Measurements from ENCODE around the gene TRIM7.
"Not testable (repeated sequence)": the region's sequence is repeated elsewhere in the genome, so short reads cannot be mapped to it uniquely, and the experiment has no call there.

Gene TRIM7

DNA sequence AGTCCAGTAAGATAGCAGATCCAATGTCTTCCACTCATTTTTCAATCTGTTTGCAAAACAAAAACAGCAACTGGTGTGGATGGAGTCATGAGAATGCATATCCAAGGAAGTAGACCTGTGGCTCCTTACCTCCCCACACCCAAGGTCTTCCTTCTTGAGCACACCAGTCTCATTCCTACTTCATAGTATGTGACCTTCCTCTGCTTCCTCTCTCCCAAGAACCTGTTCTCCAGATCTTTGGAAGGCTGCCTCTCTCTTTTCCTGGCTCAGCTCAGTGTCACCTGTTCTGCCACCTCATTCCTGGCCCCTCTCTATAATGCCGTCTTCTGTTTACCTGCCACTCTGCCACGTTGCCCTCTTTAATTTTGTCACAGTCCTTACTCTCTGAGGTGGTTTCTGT, 7.9 kb upstream of the TRIM7 start:
- no peak for DNase-seq (ENCODE audit: low read depth in 2 of 2)

DNA sequence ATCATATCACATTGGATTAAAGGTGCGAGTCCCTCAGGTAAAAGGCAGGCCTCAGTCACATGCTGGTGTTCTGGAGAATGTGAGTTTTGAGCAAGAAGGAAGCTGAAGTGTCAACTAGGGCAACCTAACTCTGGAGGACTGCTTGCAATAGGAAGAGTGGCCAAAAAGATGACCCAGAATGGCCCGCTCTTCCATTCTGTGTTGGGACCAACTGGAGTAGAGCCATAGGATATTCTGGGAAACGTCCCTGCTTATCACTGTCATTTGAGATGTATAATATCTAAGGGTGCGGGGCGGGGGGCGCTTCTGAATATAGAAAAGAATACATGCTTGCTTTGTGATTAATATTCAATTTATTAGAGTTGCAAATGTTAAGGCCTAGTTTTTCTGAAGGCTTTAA, 7.1 kb upstream of the TRIM7 start:
- no peak for DNase-seq (ENCODE audit: low read depth in 2 of 2)

DNA sequence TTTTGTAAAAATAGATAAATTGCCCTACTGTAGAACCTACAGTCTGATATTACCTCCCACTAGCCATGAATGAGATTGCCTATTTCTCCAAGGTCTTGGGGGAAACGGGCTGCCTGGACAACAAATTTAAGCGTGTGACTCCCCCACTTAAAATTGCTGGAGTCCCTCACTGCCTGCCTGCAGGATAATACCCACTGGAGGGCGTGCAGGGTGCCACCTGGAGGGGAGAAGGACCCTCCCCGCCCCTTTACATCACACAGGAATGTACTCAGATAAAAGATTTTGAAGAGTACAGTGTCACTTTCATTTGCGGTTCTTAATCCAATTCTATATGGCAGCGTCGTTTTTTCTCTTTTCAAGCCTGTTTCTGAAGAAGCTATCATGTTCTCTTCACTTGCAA, 6.2 kb upstream of the TRIM7 start:
- DNase-seq (ENCODE audit: low read depth in 2 of 2): no peak

DNA sequence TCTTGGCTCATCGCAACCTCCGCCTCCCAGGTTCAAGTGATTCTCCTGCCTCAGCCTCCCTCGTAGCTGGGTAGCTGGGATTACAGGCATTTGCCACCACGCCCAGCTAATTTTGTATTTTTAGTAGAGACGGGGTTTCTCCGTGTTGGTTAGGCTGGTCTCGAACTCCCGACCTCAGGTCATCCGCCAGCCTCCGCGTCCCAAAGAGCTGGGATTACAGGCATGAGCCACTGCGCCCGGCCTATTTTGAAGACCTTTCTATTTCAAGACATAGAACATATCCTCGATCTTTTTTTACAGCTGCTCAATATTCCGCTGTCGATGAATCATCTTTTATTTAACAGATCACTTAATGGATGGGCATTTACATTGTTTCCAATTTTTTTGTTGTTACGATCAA, 5.7 kb upstream of the TRIM7 start:
- DNase-seq (ENCODE audit: low read depth in 2 of 2): not testable (repeated sequence)

DNA sequence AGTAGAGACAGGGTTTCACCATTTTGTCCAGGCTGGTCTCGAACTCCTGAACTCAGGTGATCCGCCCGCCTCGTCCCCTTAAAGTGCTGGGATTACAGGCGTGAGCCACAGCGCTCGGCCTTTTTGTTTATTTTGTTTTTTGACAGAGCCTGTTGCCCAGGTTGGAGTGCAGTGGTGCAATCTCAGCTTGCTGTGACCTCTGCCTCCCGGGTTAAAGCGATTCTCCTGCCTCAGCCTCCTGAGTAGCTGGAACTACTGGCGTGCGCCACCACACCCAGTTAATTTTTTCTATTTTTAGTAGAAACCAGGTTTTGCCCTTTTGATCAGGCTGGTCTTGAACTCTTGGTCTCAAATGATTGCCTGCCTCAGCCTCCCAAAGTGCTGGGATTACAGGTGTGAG, 5.2 kb upstream of the TRIM7 start:
- DNase-seq (ENCODE audit: low read depth in 2 of 2): not testable (repeated sequence)

DNA sequence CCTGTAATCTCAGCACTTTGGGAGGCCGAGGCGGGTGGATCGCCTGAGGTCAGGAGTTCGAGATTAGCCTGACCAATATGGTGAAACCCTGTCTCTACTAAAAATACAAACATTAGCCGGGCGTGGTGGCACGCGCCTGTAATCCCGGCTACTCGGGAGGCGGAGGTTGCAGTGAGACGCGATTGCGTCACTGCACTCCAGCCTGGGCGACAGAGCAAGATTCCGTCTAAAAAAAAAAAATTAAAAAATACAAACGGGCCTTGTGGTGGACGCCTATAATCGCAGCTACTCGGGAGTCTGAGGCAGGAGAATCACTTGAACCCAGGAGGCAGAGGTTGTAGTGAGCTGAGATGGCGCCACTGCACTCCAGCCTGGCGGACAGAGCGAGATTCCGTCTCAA, 4.0 kb upstream of the TRIM7 start:
- not testable (repeated sequence) for DNase-seq (ENCODE audit: low read depth in 2 of 2)

DNA sequence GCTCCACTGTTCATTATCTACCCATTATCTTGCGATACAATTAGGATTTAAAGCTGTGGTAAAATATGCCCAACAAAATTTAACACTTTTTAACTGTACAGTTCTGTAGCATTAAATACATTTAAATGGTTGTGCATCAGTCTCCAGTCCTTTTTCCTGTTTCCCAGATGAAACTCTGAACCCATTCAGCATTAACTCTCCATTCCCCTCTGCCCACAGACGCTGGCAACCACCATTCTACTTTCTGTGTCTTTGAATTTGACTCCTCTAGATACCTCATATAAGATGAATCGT, 2.9 kb upstream of the TRIM7 start:
- no peak for DNase-seq (ENCODE audit: low read depth in 2 of 2)

DNA sequence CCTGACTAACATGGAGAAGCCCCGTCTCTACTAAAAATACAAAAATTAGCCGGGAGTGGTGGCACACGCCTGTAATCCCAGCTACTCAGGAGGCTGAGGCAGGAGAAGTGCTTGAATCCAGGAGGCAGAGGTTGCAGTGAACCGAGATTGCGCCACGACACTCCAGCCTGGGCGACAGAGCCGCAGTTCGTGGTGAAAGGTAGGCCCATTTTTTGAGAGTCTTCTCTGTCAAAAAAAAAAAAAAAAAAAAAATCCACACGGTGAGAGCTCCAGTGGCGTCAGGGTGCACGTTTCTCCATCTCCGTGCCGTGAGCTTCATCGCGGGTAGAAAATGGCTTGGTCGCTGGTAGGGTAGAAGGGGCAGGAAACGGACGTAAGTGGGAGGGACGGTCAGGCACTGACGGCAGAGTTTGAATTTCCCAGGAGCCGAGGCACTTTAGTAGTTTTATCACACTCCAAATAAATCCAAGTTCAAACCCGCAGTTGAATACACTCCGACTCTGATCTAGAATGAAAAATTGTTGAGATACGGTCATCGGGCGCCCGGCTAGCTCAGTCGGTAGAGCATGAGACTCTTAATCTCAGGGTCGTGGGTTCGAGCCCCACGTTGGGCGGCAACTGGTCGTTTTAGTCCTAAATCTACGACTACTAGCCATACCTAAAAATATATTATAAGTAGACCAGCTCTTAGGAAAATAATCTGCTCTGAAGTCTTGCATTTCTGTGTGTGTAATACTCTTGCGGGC, 2.4 kb upstream of the TRIM7 start:
- DNase-seq (ENCODE audit: low read depth in 2 of 2): no peak

DNA sequence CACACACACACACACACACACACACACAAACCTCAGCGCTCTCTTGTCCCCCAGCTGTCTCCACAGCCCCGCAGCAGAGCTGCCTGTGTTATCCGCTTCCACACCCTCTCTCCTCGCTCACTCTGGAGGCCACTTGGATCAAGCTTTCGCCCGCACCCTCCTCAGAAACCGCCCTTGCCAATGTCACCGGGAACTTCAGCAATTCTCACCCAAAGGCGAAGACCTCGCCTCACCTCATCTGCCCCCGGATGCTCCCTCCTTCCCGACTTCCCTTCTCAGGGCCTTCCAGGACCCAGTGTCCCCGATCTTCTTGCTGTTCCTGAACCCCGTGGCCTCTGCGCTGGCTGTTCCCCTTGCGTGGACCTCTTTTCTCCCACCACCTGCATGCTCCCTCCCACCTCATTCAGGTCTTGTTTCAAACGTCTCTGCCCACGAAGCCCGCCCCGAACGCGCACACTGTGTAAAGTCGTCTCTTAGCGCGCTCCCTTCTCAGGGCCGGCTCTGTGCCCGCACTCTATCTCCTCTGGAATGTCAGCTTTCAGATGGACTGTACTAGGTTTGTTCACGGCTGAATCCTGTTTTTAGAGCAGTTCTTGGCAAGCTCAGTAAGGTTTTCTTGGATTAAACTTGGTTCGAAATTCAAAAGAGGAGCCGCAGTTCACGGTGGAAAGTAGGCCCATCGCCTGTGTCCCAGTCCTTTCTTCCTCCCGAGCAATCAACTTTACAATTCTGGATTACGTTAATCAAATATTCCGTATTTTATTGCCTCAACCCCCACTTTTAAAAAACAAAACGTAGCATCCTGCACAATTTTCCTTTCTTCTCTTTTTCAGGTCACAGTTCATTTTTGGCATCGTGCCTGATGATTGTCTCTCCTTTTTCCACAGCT, 1.0 kb upstream of the TRIM7 start:
- DNase-seq (ENCODE audit: low read depth in 2 of 2): no peak

DNA sequence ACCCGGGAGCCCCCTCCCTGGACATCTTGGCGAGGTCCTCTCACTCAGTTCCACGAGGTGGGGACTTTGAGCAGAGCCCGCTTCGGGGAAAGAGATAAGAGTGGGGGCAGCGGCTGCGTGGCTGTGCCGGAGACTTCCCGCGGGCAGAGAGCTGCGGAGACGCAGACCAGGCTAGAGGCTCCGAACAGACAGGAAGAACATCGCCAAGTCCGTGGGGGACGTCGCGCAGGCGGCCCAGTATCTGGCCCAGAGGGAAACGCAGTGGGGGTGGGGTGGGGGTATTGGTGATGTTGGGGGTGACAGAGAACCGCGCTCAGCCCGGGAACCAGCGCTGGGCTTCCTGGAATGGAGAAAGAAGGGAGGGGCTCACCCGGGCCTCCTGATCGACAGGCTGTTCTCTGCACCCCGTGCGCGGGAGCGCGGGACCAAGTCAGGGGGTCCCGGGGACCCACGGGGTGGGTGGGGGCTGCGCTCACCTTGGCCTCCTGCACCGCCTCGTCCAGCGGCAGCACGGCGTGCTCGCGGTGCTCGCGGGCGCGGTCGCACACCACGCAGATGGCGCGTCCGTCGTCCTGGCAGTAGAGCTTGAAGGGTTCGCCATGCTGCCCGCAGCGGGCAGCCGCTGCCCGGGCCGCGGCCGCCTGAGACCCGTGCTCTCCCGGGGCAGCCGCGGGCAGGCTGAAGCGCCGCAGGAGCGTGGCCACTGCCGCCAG, 727 bp downstream of the TRIM7 start:
- DNase-seq (ENCODE audit: low read depth in 2 of 2): no peak

DNA sequence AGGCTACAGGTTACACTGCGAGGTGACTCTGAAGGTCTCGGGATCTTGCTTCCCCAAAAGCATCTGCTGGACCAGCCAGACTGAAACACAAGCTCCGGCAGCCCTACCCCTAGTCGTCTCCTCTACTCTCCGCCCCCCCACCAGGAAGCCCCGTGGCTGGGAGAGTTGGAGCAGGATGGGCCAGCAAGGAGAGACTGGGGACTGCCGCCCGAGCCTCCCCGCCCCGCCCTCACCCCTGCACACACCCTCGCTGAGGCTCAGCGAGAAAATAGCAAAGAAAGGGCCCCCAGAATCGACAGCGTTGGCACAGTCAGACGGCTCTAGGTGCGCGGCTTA, 1.3 kb downstream of the TRIM7 start:
- DNase-seq (ENCODE audit: low read depth in 2 of 2): no peak

DNA sequence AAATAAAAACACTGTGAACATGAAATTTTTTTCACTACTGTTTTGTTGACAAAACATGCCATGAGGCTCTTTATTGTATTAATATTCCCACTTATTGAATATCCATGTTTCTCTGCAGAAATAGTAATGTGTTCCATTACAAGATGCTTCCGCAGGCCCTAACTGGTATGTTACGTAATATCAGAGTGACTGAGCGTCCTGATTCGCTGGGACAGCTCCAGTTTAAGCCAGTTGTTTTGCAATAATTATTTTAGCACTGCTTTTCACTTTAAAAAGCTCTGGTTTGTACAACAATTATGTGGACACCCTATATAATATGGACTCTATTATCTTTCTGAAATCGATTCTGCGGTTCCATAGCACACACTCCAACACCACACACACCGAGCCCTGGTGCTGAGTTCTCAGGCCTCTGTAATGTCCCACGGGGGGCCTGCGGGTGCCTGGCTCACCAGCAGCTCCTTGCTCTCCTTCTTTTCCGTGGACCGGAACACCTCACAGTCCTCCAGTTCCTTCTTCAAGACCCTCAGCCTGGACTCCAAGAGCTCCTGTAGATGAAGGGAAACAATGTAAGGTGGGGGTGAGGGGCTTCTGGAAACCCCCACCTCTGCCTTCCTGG, 1.8 kb downstream of the TRIM7 start:
- no peak for DNase-seq (ENCODE audit: low read depth in 2 of 2)

DNA sequence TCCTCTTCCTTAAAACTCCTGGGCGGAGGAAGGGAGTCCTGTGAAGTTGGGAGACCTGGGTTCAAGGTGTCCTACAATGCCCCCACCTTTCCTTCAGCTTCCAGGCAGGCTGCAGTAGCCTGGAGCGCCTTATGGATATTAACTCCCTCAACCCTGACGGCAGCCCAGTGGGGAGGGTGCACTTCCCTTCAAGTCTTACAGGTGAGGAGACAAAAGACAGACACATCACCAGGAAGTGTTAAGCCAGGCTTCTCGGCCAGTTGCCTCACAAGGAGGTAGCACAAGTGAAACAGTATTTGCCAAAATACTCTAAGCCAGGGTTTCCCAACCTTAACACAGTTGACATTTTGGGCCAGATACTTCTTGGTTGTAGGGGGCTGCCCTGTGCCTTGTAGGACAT, 4.2 kb downstream of the TRIM7 start:
- no peak for DNase-seq (ENCODE audit: low read depth in 2 of 2)

DNA sequence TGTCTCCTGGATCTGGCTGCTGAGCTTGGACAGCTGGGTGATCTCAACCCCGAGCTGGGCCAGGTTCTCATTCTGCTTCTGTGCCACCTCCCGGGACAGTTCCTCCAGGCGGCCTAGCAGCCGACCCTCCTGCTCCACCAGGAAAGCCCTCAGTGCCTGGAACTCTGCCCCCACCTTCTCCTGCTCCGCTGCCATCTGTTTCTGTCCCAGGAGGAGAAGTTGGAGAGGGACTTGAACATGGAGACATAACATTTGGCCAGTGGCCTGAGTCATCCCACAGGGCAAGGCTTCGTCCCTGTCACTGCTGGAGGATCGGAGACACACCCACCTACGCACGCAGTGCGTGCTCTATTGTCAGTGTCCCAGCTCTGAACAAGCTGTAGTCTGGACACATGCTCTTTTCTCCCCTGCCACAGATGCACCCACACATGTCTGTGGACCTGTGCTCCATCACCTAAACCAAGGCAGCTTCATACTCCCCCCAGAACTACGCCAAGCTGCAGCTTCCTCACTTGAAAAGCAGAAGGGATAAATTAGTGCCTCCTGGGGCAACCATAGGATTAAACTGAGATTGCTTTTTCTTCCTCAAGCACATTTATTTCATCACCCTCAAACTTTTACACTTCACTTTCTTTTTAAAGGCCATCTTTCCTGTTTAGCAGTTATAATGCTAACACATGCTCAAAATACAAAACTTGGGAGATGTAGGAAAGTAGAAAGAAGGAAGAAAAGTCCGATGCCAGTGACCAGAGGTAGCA, 4.9 kb downstream of the TRIM7 start:
- DNase-seq (ENCODE audit: low read depth in 2 of 2): no peak

DNA sequence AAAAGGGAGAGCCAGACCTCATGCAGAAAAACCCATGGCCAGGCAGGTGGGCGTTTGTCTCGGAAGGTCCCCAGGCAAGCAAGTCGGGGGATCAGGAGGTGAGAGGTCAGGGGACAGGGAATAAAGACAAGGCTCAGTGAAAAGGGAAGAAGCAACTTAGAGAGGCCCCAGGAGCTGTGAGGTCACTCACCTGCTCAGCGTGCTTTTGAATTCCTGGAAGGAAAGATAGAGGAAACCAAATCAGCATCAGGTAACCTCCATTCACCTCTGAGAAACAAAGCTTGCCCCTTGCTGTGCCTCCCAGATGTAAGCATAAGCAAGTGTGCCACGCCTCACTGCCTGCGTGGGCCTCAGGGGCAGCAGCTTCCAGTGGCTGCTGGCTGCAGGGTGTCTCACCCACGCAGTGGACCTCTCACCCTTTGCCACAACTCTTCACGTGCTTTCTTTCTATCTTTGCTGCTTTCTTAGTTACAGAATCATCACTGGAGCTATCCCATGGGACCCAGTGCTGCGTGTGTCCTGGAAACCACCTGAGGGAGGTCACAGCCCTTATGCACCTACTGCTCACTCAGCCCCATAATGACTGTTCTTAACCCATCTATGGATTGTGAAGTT, 6.0 kb downstream of the TRIM7 start:
- DNase-seq (ENCODE audit: low read depth in 2 of 2): no peak

DNA sequence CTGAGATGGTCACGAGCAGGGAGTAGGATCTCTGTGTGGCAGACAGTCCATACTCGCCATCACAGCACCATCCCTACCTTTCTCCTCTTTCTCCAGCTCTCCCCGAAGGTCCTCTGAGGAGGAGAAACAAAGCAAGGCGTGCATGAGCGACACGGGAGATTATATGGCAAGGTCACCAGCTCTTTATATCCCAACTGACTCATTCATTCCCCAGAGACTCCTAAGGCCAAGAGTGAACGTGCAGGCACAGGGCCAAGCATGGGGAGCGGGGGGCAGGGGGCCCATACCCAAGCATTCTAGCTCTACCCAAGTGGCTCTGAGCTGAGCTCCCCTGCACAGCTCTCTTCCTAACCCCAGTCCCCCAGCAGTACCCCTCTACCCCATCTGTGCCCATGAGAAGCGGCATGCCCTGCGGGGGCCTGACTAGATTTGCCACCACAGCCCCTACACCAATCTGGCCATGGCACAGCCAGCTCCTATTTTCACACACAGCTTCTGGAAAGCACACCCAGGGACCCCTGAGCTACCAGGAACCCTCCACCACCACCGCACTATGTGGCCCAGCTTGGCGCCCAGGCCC, 6.8 kb downstream of the TRIM7 start:
- no peak for DNase-seq (ENCODE audit: low read depth in 2 of 2)

DNA sequence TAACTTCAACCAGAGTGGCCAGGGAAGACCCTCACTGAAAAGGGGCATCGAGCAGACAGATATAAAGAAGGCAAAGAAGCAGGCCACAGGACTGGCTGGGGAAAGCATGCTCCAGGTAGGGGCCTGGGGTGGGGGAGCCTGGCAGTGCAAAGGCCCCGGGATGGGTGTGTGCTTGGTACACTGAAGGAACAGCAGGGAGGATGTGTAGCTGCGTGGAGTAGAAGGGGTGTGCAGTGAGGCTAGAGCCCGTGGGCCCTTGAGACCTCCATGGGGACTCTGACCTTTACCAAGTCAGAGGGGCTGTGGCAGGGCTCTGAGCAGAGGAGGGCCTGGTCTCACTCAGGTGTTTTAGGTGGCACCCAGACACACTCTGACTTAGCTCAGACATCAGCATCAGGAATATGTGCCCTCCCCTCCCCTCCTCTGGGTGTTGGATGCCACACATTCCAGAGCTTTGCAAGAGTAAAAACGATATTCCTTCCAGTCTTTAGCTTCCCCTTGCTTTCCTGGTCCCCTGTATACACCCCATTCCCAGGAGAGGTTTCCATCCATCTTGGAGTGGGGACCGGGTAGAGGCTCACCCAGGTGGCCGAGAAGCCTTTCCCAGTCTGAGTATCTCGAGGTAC, 7.6 kb downstream of the TRIM7 start:
- DNase-seq (ENCODE audit: low read depth in 2 of 2): no peak

DNA sequence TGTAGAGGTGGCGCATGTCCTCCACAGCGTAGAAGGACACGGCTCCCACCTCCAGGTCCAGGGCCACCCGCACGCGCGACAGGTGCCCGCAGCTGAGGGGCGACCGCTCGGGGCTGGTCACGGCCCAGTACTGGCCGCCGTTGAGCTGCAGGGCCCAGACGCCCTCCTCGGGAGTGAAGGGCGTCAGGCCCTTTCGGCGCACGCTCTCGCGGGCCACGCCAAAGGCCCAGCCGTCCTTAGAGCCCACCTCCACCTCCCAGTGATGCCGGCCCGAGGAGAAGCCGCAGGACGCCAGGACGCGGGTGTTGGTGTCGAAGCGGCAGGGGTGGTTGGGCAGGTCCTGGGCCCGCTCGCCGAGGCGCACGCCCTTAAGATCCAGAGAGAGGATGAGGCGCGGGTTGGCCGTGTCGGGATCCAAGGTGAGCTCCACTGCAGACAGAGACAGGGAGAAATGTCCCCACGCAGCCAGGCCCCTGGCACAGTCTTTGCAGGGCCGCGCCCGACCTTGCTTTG, 9.7 kb downstream of the TRIM7 start:
- DNase-seq (ENCODE audit: low read depth in 2 of 2): no peak

DNA sequence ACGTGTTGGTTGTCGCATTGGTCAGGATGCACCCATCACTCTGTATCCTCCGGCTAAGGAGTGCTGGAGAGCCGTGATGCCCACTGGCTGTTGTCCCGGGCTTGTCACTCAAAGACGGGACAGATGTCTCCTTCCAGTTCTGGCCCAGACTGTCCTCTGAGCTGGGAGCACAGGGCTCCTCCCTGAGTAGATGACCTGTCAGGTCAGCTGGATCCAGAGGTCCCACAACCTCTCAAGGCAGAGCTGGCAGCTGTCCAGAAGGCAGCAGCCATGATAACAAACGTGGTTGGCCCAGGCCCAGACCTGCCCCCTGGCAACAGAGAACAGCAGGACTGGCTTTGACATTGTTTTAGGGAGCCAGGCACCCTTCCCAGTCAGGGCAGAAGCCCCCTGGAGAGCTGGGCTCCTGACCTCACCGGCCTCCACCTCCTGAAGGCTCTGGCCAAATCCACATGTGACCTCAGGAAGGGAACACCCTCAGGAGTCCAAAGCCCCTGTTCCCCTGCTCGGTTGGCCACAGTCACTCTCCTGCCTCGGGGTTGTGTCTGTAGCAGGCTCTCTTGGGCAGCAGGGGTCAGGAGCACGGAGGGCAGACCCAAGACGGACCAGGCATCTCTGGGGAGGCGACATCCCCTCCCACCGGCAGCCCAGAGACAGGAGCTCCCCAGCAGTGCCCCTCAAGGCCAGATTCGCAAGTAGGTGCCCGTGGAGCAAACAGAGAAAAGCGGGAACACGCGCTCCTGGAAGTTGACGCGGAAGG, 10.3 kb downstream of the TRIM7 start:
- no peak for DNase-seq (ENCODE audit: low read depth in 2 of 2)

DNA sequence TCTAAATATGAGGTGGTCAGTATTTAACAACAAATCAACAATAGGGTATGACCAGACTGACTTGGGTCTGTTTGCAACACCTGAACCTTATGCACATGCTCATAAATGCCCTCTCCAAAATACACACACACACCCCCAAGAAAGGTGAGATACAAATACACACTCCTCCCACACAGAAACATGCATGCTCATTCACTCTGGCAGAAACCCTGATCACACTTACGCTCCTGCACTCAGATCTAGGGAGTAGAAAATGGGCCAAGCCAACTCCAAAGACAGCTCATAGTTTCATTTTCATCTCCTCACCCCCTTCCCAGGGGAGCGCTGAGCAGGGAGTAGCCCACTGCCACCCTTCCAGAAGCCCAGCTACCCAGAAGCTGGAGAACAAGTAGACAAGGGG, 11.3 kb downstream of the TRIM7 start:
- DNase-seq (ENCODE audit: low read depth in 2 of 2): no peak

Data from stimulated activated CD8-positive, alpha-beta memory T cell treated with anti-CD3 and anti-CD28 coated beads, Interleukin-7, amount 100 ng/mL, for 1 hour (primary cell).